Measurements from ENCODE around the gene TAF12.
"Not testable (repeated sequence)": the region's sequence is repeated elsewhere in the genome, so short reads cannot be mapped to it uniquely, and the experiment has no call there.

- TF ChIP-seq EZH2 (IDR thresholded peaks at IDR 0.05); POLR2AphosphoS5 (IDR thresholded peaks at IDR 0.05; ENCODE audit: borderline replicate concordance, low read depth, low read length): not testable (repeated sequence)
Observed at GRCh38 chr1:28645406-28645805, 2.5 kb upstream of the TAF12 start.

Measured in SK-N-MC (cell line).